Measurements from ENCODE around the gene NSUN5.
"Not testable (repeated sequence)": the region's sequence is repeated elsewhere in the genome, so short reads cannot be mapped to it uniquely, and the experiment has no call there.

DNA sequence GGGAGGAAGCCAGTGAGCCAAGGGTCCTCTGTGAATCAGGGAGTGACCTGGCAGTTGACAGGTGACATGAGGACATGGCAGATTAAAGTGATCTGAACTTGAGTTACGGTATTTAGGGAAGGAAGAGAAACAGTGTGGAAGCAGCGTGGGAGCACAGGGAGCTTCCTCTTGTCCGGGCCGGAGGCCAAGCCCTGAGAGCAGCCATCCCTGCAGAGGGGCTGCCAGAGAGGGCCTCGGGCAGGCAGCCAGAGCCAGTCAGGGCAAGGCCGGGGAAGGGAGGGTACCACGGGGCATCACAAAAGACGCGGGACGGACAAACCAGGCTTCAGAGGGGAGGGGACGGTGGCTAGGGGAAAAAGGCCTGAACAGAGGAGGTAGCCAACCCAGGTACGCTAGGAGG is 8.8 kb downstream of the NSUN5 start:
- TF ChIP-seq, protein P1, sequence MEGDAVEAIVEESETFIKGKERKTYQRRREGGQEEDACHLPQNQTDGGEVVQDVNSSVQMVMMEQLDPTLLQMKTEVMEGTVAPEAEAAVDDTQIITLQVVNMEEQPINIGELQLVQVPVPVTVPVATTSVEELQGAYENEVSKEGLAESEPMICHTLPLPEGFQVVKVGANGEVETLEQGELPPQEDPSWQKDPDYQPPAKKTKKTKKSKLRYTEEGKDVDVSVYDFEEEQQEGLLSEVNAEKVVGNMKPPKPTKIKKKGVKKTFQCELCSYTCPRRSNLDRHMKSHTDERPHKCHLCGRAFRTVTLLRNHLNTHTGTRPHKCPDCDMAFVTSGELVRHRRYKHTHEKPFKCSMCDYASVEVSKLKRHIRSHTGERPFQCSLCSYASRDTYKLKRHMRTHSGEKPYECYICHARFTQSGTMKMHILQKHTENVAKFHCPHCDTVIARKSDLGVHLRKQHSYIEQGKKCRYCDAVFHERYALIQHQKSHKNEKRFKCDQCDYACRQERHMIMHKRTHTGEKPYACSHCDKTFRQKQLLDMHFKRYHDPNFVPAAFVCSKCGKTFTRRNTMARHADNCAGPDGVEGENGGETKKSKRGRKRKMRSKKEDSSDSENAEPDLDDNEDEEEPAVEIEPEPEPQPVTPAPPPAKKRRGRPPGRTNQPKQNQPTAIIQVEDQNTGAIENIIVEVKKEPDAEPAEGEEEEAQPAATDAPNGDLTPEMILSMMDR (optimal IDR thresholded peaks at IDR 0.05 in 1 of 3, IDR thresholded peaks at IDR 0.05 in 1 of 3, conservative IDR thresholded peaks at IDR 0.05 in 1 of 3; ENCODE audit: extremely low read depth in 1 of 3, insufficient read depth in 2 of 3, low read length in 3 of 3): not testable (repeated sequence)
- not testable (repeated sequence) for TF ChIP-seq EZH2 (IDR thresholded peaks at IDR 0.05; ENCODE audit: low read length)
